ENCODE results near the gene PSEN1. TPM values are rescaled to one million over a fixed set of nuclear protein-coding genes. Genes with fewer than 3 reads are reported as not detected.

Gene PSEN1
- total and polyA plus RNA-seq, 2 of the 8 experiments (the other 6 are each of a cell fraction or from before 2014, with no cell fraction given): 10.1 to 38.7 TPM

DNA sequence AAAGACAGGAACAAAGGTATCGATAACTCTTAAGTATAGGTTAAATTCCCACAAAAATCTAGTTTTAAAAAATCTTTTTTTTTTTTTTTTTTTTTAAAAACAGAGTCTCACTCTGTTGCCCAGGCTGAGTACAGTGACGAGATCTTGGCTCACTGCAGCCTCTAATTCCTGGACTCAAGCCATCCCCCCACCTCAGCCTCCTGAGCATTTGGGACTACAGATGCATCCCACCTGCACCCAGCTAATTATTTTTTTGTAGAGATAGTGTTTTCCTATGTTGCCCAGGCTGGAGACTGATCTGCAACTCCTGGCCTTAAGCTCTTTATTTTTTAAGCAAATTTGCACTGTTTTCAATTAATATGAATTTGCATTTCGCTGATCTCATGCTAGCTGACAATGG lies 9.8 kb downstream of the PSEN1 start (continued):
- TF ChIP-seq, protein P1, sequence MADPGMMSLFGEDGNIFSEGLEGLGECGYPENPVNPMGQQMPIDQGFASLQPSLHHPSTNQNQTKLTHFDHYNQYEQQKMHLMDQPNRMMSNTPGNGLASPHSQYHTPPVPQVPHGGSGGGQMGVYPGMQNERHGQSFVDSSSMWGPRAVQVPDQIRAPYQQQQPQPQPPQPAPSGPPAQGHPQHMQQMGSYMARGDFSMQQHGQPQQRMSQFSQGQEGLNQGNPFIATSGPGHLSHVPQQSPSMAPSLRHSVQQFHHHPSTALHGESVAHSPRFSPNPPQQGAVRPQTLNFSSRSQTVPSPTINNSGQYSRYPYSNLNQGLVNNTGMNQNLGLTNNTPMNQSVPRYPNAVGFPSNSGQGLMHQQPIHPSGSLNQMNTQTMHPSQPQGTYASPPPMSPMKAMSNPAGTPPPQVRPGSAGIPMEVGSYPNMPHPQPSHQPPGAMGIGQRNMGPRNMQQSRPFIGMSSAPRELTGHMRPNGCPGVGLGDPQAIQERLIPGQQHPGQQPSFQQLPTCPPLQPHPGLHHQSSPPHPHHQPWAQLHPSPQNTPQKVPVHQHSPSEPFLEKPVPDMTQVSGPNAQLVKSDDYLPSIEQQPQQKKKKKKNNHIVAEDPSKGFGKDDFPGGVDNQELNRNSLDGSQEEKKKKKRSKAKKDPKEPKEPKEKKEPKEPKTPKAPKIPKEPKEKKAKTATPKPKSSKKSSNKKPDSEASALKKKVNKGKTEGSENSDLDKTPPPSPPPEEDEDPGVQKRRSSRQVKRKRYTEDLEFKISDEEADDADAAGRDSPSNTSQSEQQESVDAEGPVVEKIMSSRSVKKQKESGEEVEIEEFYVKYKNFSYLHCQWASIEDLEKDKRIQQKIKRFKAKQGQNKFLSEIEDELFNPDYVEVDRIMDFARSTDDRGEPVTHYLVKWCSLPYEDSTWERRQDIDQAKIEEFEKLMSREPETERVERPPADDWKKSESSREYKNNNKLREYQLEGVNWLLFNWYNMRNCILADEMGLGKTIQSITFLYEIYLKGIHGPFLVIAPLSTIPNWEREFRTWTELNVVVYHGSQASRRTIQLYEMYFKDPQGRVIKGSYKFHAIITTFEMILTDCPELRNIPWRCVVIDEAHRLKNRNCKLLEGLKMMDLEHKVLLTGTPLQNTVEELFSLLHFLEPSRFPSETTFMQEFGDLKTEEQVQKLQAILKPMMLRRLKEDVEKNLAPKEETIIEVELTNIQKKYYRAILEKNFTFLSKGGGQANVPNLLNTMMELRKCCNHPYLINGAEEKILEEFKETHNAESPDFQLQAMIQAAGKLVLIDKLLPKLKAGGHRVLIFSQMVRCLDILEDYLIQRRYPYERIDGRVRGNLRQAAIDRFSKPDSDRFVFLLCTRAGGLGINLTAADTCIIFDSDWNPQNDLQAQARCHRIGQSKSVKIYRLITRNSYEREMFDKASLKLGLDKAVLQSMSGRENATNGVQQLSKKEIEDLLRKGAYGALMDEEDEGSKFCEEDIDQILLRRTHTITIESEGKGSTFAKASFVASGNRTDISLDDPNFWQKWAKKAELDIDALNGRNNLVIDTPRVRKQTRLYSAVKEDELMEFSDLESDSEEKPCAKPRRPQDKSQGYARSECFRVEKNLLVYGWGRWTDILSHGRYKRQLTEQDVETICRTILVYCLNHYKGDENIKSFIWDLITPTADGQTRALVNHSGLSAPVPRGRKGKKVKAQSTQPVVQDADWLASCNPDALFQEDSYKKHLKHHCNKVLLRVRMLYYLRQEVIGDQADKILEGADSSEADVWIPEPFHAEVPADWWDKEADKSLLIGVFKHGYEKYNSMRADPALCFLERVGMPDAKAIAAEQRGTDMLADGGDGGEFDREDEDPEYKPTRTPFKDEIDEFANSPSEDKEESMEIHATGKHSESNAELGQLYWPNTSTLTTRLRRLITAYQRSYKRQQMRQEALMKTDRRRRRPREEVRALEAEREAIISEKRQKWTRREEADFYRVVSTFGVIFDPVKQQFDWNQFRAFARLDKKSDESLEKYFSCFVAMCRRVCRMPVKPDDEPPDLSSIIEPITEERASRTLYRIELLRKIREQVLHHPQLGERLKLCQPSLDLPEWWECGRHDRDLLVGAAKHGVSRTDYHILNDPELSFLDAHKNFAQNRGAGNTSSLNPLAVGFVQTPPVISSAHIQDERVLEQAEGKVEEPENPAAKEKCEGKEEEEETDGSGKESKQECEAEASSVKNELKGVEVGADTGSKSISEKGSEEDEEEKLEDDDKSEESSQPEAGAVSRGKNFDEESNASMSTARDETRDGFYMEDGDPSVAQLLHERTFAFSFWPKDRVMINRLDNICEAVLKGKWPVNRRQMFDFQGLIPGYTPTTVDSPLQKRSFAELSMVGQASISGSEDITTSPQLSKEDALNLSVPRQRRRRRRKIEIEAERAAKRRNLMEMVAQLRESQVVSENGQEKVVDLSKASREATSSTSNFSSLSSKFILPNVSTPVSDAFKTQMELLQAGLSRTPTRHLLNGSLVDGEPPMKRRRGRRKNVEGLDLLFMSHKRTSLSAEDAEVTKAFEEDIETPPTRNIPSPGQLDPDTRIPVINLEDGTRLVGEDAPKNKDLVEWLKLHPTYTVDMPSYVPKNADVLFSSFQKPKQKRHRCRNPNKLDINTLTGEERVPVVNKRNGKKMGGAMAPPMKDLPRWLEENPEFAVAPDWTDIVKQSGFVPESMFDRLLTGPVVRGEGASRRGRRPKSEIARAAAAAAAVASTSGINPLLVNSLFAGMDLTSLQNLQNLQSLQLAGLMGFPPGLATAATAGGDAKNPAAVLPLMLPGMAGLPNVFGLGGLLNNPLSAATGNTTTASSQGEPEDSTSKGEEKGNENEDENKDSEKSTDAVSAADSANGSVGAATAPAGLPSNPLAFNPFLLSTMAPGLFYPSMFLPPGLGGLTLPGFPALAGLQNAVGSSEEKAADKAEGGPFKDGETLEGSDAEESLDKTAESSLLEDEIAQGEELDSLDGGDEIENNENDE (IDR thresholded peaks at IDR 0.05; ENCODE audit: insufficient replicate concordance, low read length): no peak
- TF ChIP-seq EP300 (IDR thresholded peaks at IDR 0.05; ENCODE audit: borderline replicate concordance in 1 of 2, low read depth in 2 of 2, low read length in 2 of 2) (no peak), GABPA (IDR thresholded peaks at IDR 0.05; ENCODE audit: borderline replicate concordance, insufficient read depth, low read length) (no peak), KDM1A (IDR thresholded peaks at IDR 0.05; ENCODE audit: borderline replicate concordance, low read length) (no peak), EZH2 (IDR thresholded peaks at IDR 0.05; ENCODE audit: low read depth, low read length, severe bottlenecking) (no peak), SP2 (IDR thresholded peaks at IDR 0.05; ENCODE audit: low read length) (no peak)

All from H1 (cell line).